VCaP (cell line): ENCODE results near the gene CACNB2.

Source experiments
- H3K27ac ChIP-seq: fragments of 450-650 bp; 2 replicates; pipeline ENCODE4 v1.5.1; 2017
- CTCF ChIP-seq: fragments of 450-650 bp; conservative IDR thresholded peaks from 2 replicates; pipeline ENCODE4 v1.5.1; 2017; ENCODE audit warnings: mild to moderate bottlenecking, moderate library complexity

CACNB2 gene

DNA sequence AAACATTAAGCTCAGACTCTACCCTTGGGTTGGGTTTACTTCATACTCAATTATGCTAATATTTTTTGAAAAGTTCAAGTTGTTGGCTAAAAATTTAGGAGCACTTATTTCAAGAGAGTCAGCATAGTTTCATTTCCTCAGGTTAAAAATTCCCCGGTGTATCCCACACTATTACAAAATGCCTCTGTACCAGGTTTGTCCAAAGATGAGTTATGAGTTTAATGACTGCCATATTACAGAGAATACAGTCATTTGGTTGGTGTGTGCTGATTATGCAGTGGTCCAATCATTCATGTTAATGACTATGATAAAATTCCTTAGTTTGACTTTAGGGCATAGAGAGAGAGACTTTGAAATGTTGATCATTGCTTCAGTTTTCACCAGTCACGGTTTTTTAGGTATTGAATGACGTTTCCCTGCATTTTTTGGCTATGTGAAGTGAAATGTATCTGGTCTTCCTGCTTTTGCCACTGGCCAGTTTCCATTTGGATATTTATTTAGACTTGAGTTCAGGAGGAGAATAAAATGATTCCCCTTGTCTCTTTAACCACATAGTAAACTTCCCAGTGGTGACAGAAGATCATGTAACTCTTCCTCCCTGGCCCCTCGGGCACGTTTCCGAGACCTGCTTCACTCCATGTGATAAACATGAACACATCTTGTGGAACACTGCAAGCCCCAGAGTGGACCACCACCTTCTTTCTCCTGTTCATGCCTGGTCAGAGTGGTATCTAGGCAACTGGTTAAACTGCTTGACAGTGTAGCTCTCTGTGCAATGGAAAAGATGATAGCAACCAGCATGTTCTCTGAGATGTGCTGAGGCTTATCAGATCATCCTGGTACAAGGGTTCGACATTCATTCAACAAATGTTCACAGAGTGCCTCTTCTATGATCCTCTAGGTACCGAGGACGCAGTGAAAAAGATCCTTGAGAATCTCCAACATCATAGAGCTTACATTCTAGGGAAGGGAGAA, 153.6 kb downstream of the CACNB2 start:
- TF ChIP-seq CTCF: no peak
- no peak overlapping the region for H3K27ac ChIP-seq

- no peak overlapping the region for H3K27ac ChIP-seq
- TF ChIP-seq CTCF: no peak
Observed at GRCh38 chr10:18294633-18295032, 154.4 kb downstream of the CACNB2 start.

GRCh38 chr10:18297659-18298058, 157.4 kb downstream of the CACNB2 start:
- no peak for TF ChIP-seq CTCF

DNA sequence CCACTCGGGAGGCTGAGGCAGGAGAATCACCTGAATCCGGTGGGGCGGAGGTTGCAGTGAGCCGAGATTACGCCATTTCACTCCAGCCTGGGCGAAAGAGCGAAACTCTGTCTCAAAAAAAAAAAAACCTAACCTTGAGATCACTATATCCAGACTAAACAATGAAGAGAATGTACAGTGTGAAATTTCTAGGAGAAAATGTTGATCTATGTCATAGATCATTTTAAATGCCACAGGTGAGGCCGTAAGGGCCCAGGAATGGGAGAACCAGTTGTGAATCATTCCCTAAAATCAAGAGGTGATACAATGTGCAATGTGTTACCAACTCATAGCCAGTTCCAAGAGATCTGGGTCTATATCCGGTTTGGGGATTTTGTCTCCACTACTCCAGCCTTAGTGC, 158.0 kb downstream of the CACNB2 start:
- no peak for TF ChIP-seq CTCF
- H3K27ac ChIP-seq: no peak overlapping the region

More at GRCh38 chr10:18297659-18298058, 157.4 kb downstream of the CACNB2 start:
- no peak overlapping the region for H3K27ac ChIP-seq

GRCh38 chr10:18303851-18304801, 163.9 kb downstream of the CACNB2 start:
- no peak for TF ChIP-seq CTCF
- no peak overlapping the region for H3K27ac ChIP-seq

GRCh38 chr10:18306031-18306430, 165.8 kb downstream of the CACNB2 start:
- no peak overlapping the region for H3K27ac ChIP-seq
- no peak for TF ChIP-seq CTCF

DNA sequence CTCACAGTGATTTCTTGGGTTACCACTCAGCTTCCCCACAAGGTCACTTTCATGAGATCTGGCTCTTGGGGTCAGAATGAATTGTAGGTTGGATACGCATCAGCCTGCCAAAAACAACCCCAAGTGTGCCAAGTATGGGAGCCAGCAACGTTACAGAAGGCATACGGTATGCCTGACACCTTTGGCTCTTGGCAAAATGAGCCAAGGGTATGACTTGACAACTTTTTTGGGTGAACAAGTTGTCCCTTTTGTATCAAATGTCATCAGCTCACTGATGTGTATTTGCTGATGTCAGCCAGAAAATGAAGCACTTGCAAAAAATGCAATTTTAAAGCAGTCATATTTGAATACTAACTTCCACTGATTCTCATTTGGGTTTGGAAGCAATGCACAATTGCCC, 168.4 kb downstream of the CACNB2 start:
- TF ChIP-seq CTCF: no peak
- H3K27ac ChIP-seq: no peak overlapping the region
